Urinary bladder (tissue), 4 donors: ENCODE results near the gene CDX2. TPM values are rescaled to one million over a fixed set of nuclear protein-coding genes. Genes with fewer than 3 reads are reported as not detected.

Source experiments
- DNase-seq: peaks from one replicate; pipeline ENCODE4 v3.0.0-alpha.2; 2015; ENCODE audit errors: extremely low spot score
- H3K27ac ChIP-seq: one replicate; pipeline ENCODE4 v1.5.1; 2013; ENCODE audit warnings: low read depth, mild to moderate bottlenecking, moderate library complexity
- H3K36me3 ChIP-seq: one replicate; pipeline ENCODE4 v1.6.1; 2013; ENCODE audit warnings: mild to moderate bottlenecking, moderate library complexity; ENCODE audit not compliant: insufficient read depth
- H3K4me1 ChIP-seq: one replicate; pipeline ENCODE4 v1.6.1; 2013; ENCODE audit warnings: mild to moderate bottlenecking, moderate library complexity; ENCODE audit not compliant: insufficient read depth
- H3K4me3 ChIP-seq: one replicate; pipeline ENCODE4 v1.5.1; 2013; ENCODE audit warnings: low read depth, low read length
- WGBS: extraction: QIAGEN DNeasy Blood & Tissue Kit; methylation state at CpG from one replicate; pipeline ENCODE4 v1.1.7; 2013; 5-methylcytosine and 5-hydroxymethylcytosine counted together
- polyA plus RNA-seq: library from polyadenylated mRNA; stranded (reverse); fragments of 200-250 nt; gene quantifications from one replicate; pipeline ENCODE4 v1.2.3, GENCODE V29; 2013
- small RNA-seq: library from RNA; depleted of rRNA; stranded (forward); fragments of <200 nt; gene quantifications from one replicate; pipeline ENCODE3, GENCODE V24; 2014
- total RNA-seq: library from RNA; depleted of rRNA; stranded (reverse); fragments of >200 nt; gene quantifications from one replicate; pipeline ENCODE4 v1.2.3, GENCODE V29; 2014
- donor health status: healthy with polysubstance abuse.
- donor health status: healthy.

The CDX2 gene
- total and polyA plus RNA-seq, 2 donors = not detected

GRCh38 chr13:27917121-27917947, 51.8 kb downstream of the CDX2 start:
- Histone ChIP-seq H3K36me3 (no peaks in the 10 kb centered on the region), H3K27ac (no peak overlapping the region), H3K4me1 (no peaks in the 10 kb centered on the region), H3K4me3 (no peak overlapping the region)
- no peak for DNase-seq
- WGBS = 3% methylated on average over 48 of the region's 48 CpGs

- no peaks in the 10 kb centered on the region for H3K4me1 ChIP-seq
- H3K27ac ChIP-seq = no peak overlapping the region
- no peaks in the 10 kb centered on the region for H3K36me3 ChIP-seq
- WGBS = 44% methylated on average over 10 of the region's 10 CpGs
- DNase-seq = no peak
- no peak overlapping the region for H3K4me3 ChIP-seq
Measured at GRCh38 chr13:27915301-27916207, 53.6 kb downstream of the CDX2 start.

- WGBS = 76% methylated on average over 1 of the region's 1 CpG
- Histone ChIP-seq H3K4me1 (no peaks in the 10 kb centered on the region), H3K4me3 (no peak overlapping the region), H3K36me3 (no peaks in the 10 kb centered on the region), H3K27ac (no peak overlapping the region)
- DNase-seq = no peak
Measured at GRCh38 chr13:27913160-27913559, 56.0 kb downstream of the CDX2 start.

DNA sequence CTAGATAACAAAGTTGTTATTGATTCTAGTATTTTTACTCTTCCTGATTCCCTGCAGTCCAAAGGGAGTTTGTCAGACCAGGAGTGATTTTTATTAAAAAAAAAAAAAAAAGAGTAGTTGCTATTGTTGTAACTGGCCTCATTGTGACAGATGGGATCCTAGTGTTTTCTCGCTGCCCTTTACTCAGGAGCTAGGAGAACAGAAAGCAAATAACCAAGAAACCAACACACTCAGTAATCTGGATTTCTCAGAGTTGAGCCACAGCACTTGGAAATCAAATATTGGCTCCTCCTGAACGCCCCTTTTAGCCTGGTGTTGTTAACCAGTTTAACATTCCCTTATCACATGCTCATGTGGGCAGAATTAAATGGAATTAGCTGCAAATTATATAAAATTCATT, 57.6 kb downstream of the CDX2 start:
- Histone ChIP-seq H3K36me3 (no peaks in the 10 kb centered on the region), H3K4me3 (no peak overlapping the region), H3K4me1 (no peaks in the 10 kb centered on the region), H3K27ac (no peak overlapping the region)
- WGBS = 37% methylated on average over 2 of the region's 2 CpGs
- DNase-seq = no peak

Small RNA genes within 50 kb of the gene (small RNA-seq; reads per million reads assigned to genes)
- gene ATP5F1EP2 = not detected
- gene RN7SL272P = not detected

Other genes starting within 250 kb of the CDX2 start
- gene GSX1, start 176.8 kb downstream of the CDX2 start, total RNA-seq = not detected
- not detected for gene GSX1, start 176.8 kb downstream of the CDX2 start, polyA plus RNA-seq
- not detected for gene PDX1, start 49.3 kb downstream of the CDX2 start, total RNA-seq
- gene PDX1, start 49.3 kb downstream of the CDX2 start, polyA plus RNA-seq = not detected
- not detected for gene URAD, start 19.4 kb upstream of the CDX2 start, total RNA-seq
- not detected for gene URAD, start 19.4 kb upstream of the CDX2 start, polyA plus RNA-seq
- 1.0 TPM for gene FLT3, start 131.3 kb upstream of the CDX2 start, total RNA-seq
- 0.67 TPM for gene FLT3, start 131.3 kb upstream of the CDX2 start, polyA plus RNA-seq
- gene PAN3, start 169.2 kb upstream of the CDX2 start, total RNA-seq = 53.3 TPM
- gene PAN3, start 169.2 kb upstream of the CDX2 start, polyA plus RNA-seq = 13.5 TPM